ENCODE measurements around the gene PNCK.
"Not testable (repeated sequence)": the region's sequence is repeated elsewhere in the genome, so short reads cannot be mapped to it uniquely, and the experiment has no call there.

Gene PNCK

GRCh38 chrX:153673428-153674218, at the start of gene PNCK:
Gene PNCK, minus strand, starts transcription at chrX:153673813. Its CDS starts 737 bp downstream, at chrX:153673076.
- no peak for DNase-seq

- DNase-seq = no peak
These were observed 49.2 kb upstream of the PNCK start for GRCh38 chrX:153722704-153723350.

- no peak for DNase-seq
These were observed 46.1 kb upstream of the PNCK start for GRCh38 chrX:153719701-153720100.

- DNase-seq = no peak
These were observed 45.6 kb upstream of the PNCK start for GRCh38 chrX:153719238-153719637.

- DNase-seq = no peak
These were observed 43.8 kb upstream of the PNCK start for GRCh38 chrX:153717445-153717844.

GRCh38 chrX:153714256-153714655, 40.6 kb upstream of the PNCK start:
- DNase-seq = no peak

GRCh38 chrX:153709726-153710674, 36.4 kb upstream of the PNCK start:
- DNase-seq = no peak

- DNase-seq = peak; percentile 32
These were observed 34.8 kb upstream of the PNCK start for GRCh38 chrX:153708415-153708814.

- DNase-seq = no peak
These were observed 33.8 kb upstream of the PNCK start for GRCh38 chrX:153707406-153707805.

GRCh38 chrX:153706799-153707198, 33.2 kb upstream of the PNCK start:
- no peak for DNase-seq

- DNase-seq = not testable (repeated sequence)
These were observed 31.9 kb upstream of the PNCK start for GRCh38 chrX:153705403-153706060.

- DNase-seq = not testable (repeated sequence)
These were observed 31.2 kb upstream of the PNCK start for GRCh38 chrX:153704631-153705402.

- DNase-seq = no peak
These were observed 30.5 kb upstream of the PNCK start for GRCh38 chrX:153704021-153704526.

- DNase-seq = no peak
These were observed 29.4 kb upstream of the PNCK start for GRCh38 chrX:153703036-153703370.

- DNase-seq = no peak
These were observed 28.9 kb upstream of the PNCK start for GRCh38 chrX:153702336-153703035.

- no peak for DNase-seq
These were observed 28.1 kb upstream of the PNCK start for GRCh38 chrX:153701706-153702105.

GRCh38 chrX:153700967-153701366, 27.4 kb upstream of the PNCK start:
- DNase-seq = no peak

- DNase-seq = no peak
These were observed 26.8 kb upstream of the PNCK start for GRCh38 chrX:153700376-153700945.

- DNase-seq = not testable (repeated sequence)
These were observed 26.3 kb upstream of the PNCK start for GRCh38 chrX:153699784-153700371.

GRCh38 chrX:153699210-153699783, 25.7 kb upstream of the PNCK start:
- DNase-seq = not testable (repeated sequence)
